Endothelial cell of hepatic sinusoid (primary cell): ENCODE data around the gene IL10.
"Not testable (repeated sequence)": the region's sequence is repeated elsewhere in the genome, so short reads cannot be mapped to it uniquely, and the experiment has no call there.

ENCODE experiments used
- in situ Hi-C: cut with HindIII; loops from 2 replicates; pipeline ENCODE4 v1.10.0; 2017; ENCODE audit warnings: low sequenced_read_pairs

Gene IL10

GRCh38 chr1:206768472-206769303 lies 3.6 kb downstream of the IL10 start:
- in situ Hi-C loops, result no loop called here

GRCh38 chr1:206766251-206766856 lies 5.9 kb downstream of the IL10 start:
- in situ Hi-C loops, result no loop called here

- in situ Hi-C loops, result not testable (repeated sequence)
These were observed 6.5 kb downstream of the IL10 start for GRCh38 chr1:206765771-206766170.

GRCh38 chr1:206762741-206763364 lies 9.4 kb downstream of the IL10 start:
- in situ Hi-C loops, result not testable (repeated sequence)

- in situ Hi-C loops, result no loop called here
These were observed 11.0 kb downstream of the IL10 start for GRCh38 chr1:206761159-206761768.

GRCh38 chr1:206760590-206760989 lies 11.7 kb downstream of the IL10 start:
- in situ Hi-C loops, result no loop called here

GRCh38 chr1:206757524-206758266 lies 14.6 kb downstream of the IL10 start:
- in situ Hi-C loops, result loop anchor here (5.0 kb wide), 1 partner anchor 50 kb away; no protein-coding TSS in a partner anchor

- in situ Hi-C loops, result no loop called here
These were observed 18.3 kb downstream of the IL10 start for GRCh38 chr1:206754011-206754410.

GRCh38 chr1:206753141-206753540 lies 19.2 kb downstream of the IL10 start:
- in situ Hi-C loops, result no loop called here

GRCh38 chr1:206752481-206752880 lies 19.8 kb downstream of the IL10 start:
- in situ Hi-C loops, result no loop called here

- in situ Hi-C loops, result no loop called here
These were observed 20.4 kb downstream of the IL10 start for GRCh38 chr1:206751891-206752290.

- in situ Hi-C loops, result no loop called here
These were observed 23.8 kb downstream of the IL10 start for GRCh38 chr1:206748348-206749030.

GRCh38 chr1:206745301-206745700 lies 27.0 kb downstream of the IL10 start:
- in situ Hi-C loops, result no loop called here

GRCh38 chr1:206744683-206745082 lies 27.6 kb downstream of the IL10 start:
- in situ Hi-C loops, result no loop called here

- in situ Hi-C loops, result no loop called here
These were observed 29.4 kb downstream of the IL10 start for GRCh38 chr1:206742719-206743383.

- in situ Hi-C loops, result no loop called here
These were observed 31.1 kb downstream of the IL10 start for GRCh38 chr1:206741142-206741701.

GRCh38 chr1:206739411-206740076 lies 32.8 kb downstream of the IL10 start:
- in situ Hi-C loops, result no loop called here

- in situ Hi-C loops, result no loop called here
These were observed 33.6 kb downstream of the IL10 start for GRCh38 chr1:206738370-206739366.
